NCI-H460 (cell line): ENCODE data around the gene BMPER. TPM values are rescaled to one million over a fixed set of nuclear protein-coding genes. Genes with fewer than 3 reads are reported as not detected.

ENCODE experiments used
- DNase-seq: peaks from one replicate; pipeline ENCODE4 v3.0.0-alpha.2; 2016; ENCODE audit warnings: low read depth; ENCODE audit errors: extremely low read depth
- total RNA-seq: library from RNA; depleted of rRNA; stranded (reverse); fragments of >200 nt; shearing (Covaris generic); gene quantifications from 2 replicates; pipeline ENCODE4 v1.2.3, GENCODE V29; 2014

BMPER gene
- total RNA-seq, 1 experiment from 2014 or later: 3.5 TPM

DNA sequence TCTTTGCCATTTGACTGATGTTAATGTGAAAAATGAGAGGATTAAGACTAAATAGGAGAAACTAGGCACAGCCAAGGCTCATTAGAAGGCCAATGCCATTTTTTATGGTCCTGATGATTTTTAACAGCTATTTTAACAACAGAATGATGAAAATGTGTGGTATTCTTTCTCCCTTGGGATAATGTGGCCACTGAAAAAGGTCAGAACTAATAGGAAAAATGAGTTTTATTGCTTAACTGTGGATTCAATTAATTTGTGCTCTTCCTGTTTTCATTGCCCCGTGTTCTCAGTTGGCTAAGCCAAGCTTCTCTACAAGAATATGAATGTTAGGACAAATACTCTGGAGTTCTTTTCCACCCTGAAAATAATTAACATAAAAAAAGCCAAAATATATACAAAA, 56.6 kb downstream of the BMPER start:
- no peak for DNase-seq

GRCh38 chr7:33964417-33965182, 59.3 kb downstream of the BMPER start:
- DNase-seq: no peak

DNA sequence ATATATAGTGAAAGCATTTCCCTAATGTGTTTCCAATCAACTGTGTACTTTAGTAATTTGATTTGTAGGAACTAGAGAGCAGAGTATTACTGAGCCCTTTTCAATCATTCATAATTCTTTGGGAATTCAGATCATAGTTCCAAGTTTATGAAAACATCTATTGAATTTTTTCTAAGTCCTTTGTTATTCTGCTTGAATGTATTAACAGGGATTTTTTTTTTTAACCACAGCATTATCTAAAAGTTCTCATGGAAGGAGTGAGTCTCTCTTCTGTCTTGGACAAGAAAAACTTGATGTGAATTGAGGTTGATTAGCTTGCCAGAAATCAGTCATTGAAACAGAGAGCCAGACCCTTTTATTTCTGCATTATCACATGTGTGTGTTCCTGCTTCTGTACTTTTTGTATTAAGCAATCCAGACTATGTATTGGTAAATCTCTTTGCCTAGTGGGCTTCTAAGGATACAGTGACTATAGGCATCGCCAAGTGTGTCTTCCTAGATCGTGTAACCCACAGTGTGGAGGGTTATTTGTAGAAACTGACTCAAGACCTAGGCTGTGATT, 59.9 kb downstream of the BMPER start:
- no peak for DNase-seq

DNA sequence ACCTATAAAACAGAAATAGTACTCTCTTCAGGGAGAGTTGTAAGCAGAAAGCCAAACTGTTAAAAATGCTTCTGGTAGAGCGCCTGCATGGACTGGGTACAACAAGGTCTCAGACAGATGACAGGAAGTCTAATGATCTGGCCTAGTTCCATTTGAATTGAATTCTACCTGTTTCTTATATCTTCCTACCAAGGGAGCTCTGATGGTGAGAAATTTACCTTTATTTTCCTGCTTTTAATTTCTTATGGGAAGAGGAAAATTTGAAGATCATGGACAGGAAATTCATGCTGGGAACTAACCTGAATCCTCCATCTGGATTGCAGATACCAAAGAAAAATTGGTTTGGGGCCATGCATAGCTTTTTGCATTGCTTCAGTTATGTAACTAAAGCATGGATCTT, 63.3 kb downstream of the BMPER start:
- DNase-seq: no peak

- DNase-seq: no peak
Observed at GRCh38 chr7:33970536-33970935, 65.2 kb downstream of the BMPER start.

DNA sequence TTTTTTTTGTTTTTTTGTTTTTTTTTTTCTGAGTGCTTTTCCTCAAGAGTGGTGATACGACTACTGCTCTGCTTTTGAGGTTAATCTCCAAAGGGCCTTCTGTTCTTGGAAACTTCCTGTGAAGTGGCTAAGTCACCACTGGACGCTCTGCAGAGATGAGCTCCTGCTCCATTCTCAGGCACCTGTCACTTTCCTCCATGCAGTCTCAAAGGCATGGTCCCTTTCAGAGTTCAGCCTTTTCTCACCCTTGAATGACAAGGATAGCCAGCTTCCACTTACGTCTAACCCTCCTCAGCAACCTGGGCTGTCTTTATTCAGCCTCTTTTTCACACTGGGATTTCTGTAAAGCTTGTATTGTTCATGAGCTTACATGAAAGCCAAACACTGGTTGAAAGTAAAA, 65.8 kb downstream of the BMPER start:
- DNase-seq: no peak

GRCh38 chr7:33973231-33974015, 68.1 kb downstream of the BMPER start:
- no peak for DNase-seq

- DNase-seq: no peak
Observed at GRCh38 chr7:33979300-33979806, 74.0 kb downstream of the BMPER start.

- peak; percentile 75 for DNase-seq
Observed at GRCh38 chr7:33979807-33980355, 74.5 kb downstream of the BMPER start.

GRCh38 chr7:33981226-33981625, 75.9 kb downstream of the BMPER start:
- no peak for DNase-seq

DNA sequence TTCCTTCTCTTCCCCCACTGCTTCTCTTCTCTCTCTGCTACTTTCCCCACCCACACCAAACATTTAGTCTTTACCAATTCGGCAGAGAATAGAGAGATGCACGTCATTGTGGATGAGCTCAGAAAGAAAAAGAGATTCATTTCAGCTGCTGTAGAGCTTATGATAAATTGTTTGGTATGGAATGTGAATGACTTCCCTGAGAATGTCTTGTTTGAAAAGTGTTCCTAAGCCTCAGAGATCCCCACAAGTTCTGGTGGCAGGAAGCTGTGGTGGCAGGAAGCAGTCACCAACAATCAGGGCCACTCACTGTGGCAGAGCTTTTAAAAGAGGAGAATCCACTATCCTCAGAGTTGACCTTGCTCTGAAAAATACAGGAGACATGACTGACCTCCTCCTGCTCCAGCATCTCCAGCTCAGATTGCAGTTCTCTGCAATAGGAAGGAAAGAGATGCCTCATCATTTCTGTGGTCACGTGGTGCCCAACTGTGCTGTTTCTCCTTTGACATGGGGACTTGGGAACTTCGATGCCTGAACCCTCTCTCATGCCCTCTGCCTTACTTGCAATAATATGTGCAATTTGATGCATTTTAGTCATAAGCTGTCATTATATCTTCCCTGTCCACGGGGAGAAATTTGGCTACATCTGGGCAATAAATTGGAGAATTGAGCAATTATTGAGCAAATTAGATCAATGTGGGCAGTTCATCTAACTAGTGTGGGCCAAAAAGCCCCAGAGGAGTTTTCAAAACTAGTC, 76.5 kb downstream of the BMPER start:
- no peak for DNase-seq

DNA sequence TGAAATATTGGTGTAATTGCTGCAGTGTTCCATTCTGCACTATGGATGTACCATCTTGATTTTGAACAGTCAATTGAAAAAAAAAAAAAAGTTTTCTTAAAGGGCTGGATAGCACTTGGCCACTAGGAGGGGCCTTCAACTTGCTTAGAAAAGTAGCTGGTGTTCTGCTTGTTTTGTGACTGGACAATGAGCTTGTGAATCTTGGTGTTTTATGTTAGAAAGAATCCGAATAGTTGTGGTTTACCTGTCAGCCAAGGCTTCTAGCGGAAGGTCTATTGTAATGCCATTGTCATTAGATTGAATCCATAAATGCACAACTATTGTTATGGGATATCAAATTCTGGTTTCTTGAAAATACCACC, 77.1 kb downstream of the BMPER start:
- peak; percentile 68 for DNase-seq

DNA sequence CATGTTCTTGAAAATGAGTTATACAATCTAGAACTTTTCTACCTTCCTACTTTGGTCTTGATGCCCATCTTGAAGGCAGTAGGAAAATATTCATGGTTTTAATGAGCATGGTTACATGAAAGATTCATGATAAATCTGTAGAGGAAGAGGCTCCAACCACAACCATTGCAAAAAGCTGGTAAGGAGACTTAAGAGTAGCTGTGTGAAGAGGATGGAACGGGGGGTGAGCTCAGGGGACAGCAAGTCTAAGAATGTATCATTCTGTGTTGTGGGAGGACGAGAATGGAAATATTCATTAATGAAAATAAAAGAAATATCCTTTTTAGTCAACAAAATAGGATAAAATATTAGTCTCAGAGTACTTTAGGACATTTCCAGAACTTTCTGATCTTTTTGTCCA, 81.1 kb downstream of the BMPER start:
- DNase-seq: no peak

- DNase-seq: peak; percentile 90
Observed at GRCh38 chr7:33986951-33987947, 81.9 kb downstream of the BMPER start.

GRCh38 chr7:33996899-33997298, 91.6 kb downstream of the BMPER start:
- no peak for DNase-seq

GRCh38 chr7:33998476-33998875, 93.1 kb downstream of the BMPER start:
- no peak for DNase-seq

- DNase-seq: no peak
Observed at GRCh38 chr7:34011017-34011695, 105.8 kb downstream of the BMPER start.

DNA sequence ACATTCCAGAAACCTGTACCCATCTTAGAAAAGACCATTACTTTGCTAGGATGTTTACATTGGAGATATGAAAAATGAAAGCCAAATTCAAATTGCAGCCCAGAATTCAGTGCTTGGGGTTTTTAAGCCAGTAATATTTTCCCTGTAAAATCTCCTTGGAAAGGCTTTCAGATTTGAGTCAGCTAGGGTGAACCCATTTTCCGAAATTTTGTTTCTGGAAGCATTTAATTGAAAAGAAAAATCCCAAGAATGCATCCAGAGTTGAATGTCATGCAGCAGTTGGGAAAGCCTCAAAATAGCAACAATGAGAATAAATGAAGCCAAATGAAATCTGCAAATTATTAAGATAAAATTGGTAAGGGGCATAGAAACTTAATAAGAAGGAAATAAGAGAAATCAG, 106.4 kb downstream of the BMPER start:
- no peak for DNase-seq

DNA sequence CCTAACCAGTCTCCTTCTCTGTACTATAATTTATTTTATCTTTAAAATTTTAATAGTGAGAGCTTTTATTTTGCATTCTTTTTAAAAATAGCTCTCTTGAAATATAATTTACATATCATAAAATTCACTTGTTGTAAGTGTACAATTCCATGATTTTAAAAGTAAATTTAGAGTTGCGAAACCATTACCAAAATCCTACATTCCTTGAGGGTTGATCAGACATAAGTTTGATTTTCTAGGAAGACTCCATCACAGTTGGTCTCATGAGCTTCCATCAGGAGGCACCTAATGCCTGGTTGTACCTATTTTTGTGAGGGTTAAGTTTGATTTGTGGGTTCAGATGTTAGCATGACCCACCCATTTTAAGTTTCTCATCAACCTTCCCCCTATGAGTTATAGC, 108.1 kb downstream of the BMPER start:
- DNase-seq: no peak
